Activated CD8-positive, alpha-beta memory T cell treated with anti-CD3 and anti-CD28 coated beads, Interleukin-2, amount 10 ng/mL, durations not matched to agents 7 days and 5 days (primary cell): Measurements from ENCODE around the gene RUSC1. TPM values are rescaled to one million over a fixed set of nuclear protein-coding genes. Genes with fewer than 3 reads are reported as not detected.
A peak's percentile ranks its signal among the peaks of the same experiment; 100 is the strongest.

ENCODE experiments used
- ATAC-seq: fragments of 150-1000 bp; cut with Tn5 transposase; one replicate; pipeline ENCODE4 v1.10.0; 2021; ENCODE audit warnings: moderate library complexity
- CTCF ChIA-PET: fragments of 350-600 bp; sonication (Branson Sonifier 250); formaldehyde crosslinking; loops from one replicate; lab custom pipeline; 2021; ENCODE audit warnings: antibody characterized with exemption; lab: Charles Lee
- DNase-seq: peaks from one replicate; pipeline ENCODE4 v3.0.0-alpha.2; 2020
- H3K27ac Mint-ChIP-seq: one replicate; pipeline ENCODE4 v1.8.0; 2021; ENCODE audit warnings: mild to moderate bottlenecking, mixed read lengths
- H3K27me3 Mint-ChIP-seq: one replicate; pipeline ENCODE4 v1.8.0; 2021; ENCODE audit warnings: mixed read lengths
- H3K36me3 Mint-ChIP-seq: one replicate; pipeline ENCODE4 v1.8.0; 2021; ENCODE audit warnings: mild to moderate bottlenecking, mixed read lengths
- H3K4me1 Mint-ChIP-seq: one replicate; pipeline ENCODE4 v1.8.0; 2021; ENCODE audit warnings: mixed read lengths
- H3K4me3 Mint-ChIP-seq: one replicate; pipeline ENCODE4 v1.8.0; 2021; ENCODE audit warnings: mild to moderate bottlenecking, moderate library complexity, mixed read lengths
- H3K9me3 Mint-ChIP-seq: one replicate; pipeline ENCODE4 v1.8.0; 2022; ENCODE audit warnings: low read depth, mixed read lengths
- total RNA-seq, 2 experiments: library from RNA; stranded (reverse); gene quantifications; one replicate each; pipeline ENCODE4 v1.2.3, GENCODE V29; 2021

Gene RUSC1
- total RNA-seq, 2 experiments from 2014 or later = 29.1 to 33.2 TPM

DNA sequence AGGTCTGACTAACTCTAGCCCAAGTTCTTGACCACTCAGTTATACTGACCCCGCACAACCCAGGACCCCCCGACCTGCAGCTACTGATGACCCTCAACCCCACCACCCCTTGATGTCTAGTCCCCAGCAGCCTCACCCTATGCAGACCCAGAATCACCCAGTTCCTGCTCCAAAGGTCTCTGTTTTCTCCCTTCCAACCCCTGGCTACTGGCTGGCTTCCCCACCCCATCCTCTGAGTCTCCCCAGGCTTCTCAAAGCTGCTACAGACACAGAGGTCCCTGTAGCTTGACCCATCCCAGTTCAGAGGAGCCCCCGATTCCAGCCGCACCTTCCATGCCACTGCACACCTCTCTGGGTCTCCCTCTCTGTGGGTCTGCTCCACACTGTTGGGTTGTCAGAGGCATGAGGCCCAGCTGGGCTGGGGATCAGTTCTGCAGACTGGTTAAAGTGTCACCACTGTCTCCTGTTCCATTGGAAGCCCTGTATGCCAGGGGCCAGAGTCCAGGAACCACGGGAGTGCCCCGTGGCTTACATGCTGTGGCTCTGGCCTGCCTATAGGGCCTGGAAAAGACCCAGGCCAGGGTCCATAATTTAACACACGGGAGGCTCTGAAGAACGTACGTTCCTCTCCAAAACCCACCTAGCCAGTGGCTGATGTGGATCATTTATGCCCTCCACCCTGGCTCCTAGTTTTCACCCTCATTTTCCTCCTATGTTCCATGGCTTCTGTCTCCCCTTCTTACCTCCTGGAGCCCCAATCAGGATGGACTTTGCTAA is 20.0 kb upstream of the RUSC1 start:
- Mint-ChIP-seq H3K27ac (no peak overlapping the region), H3K36me3 (no peaks in the 10 kb centered on the region), H3K27me3 (peaks cover 19% of the 10 kb centered on the region), H3K4me3 (no peak overlapping the region), H3K9me3 (no peaks in the 10 kb centered on the region), H3K4me1 (peaks cover under 1% of the 10 kb centered on the region)
- CTCF ChIA-PET = no interaction called here
- no peak for ATAC-seq
- no peak for DNase-seq

DNA sequence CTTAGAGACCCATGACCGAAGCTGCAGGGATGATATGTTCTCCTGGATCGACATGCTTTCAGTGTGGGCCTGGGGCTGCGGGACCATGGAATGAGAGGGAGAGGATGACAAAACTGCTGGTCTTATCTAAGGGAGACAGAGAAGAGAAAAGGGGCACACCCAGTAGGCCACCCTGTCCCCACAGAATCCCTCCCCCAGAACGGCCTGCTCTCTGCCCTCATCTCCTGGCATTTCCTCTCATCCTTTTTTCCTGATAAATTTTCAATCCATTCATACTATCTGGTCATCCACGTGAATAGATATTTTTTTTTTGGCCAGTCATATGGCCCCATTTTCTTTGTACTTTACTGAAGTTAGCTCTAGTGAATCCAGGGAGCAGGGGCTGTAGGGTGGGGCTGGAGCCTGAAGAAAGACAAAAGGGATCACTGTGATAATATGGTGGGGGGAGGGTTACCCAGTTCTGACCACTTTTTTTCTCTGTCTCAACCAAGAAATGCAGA is 19.3 kb upstream of the RUSC1 start, which contains the start of gene PKLR:
PKLR (minus strand) TSS at position 97 of the 500 bp plus-strand sequence; CDS start at position 54, 43 bp downstream.
- H3K9me3 Mint-ChIP-seq = no peaks in the 10 kb centered on the region
- no peaks in the 10 kb centered on the region for H3K36me3 Mint-ChIP-seq
- CTCF ChIA-PET = no interaction called here
- no peak for ATAC-seq
- no peak within 1 kb of the TSS for H3K27ac Mint-ChIP-seq
- DNase-seq = no peak
- no peaks in the 10 kb centered on the region for H3K4me1 Mint-ChIP-seq
- H3K4me3 Mint-ChIP-seq = no peak within 1 kb of the TSS
- H3K27me3 Mint-ChIP-seq = peaks cover 13% of the 10 kb centered on the region

GRCh38 chr1:155304558-155305063 is 16.1 kb upstream of the RUSC1 start:
- DNase-seq (no peak), ATAC-seq (no peak)
- no peaks in the 10 kb centered on the region for H3K9me3 Mint-ChIP-seq
- H3K36me3 Mint-ChIP-seq = peaks cover 4% of the 10 kb centered on the region
- H3K4me1 Mint-ChIP-seq = peaks cover 12% of the 10 kb centered on the region
- CTCF ChIA-PET = interaction anchor here (4.2 to 4.4 kb wide), 2 partner anchors 16 to 54 kb away, joined by 56 to 67 read pairs; partner anchors contain the start of gene RUSC1
- no peaks in the 10 kb centered on the region for H3K27me3 Mint-ChIP-seq
- no peak overlapping the region for H3K4me3 Mint-ChIP-seq
- no peak overlapping the region for H3K27ac Mint-ChIP-seq

- Mint-ChIP-seq H3K4me1 (peaks cover 23% of the 10 kb centered on the region), H3K27me3 (no peaks in the 10 kb centered on the region), H3K4me3 (no peak overlapping the region), H3K9me3 (no peaks in the 10 kb centered on the region), H3K36me3 (peaks cover 15% of the 10 kb centered on the region), H3K27ac (no peak overlapping the region)
- CTCF ChIA-PET = interaction anchor here (3.7 to 4.4 kb wide), 3 partner anchors 14 to 55 kb away, joined by 20 to 67 read pairs (median 56); partner anchors contain the start of gene RUSC1
- DNase-seq = no peak
- ATAC-seq = no peak
These were observed 14.8 kb upstream of the RUSC1 start for GRCh38 chr1:155305881-155306391.

DNA sequence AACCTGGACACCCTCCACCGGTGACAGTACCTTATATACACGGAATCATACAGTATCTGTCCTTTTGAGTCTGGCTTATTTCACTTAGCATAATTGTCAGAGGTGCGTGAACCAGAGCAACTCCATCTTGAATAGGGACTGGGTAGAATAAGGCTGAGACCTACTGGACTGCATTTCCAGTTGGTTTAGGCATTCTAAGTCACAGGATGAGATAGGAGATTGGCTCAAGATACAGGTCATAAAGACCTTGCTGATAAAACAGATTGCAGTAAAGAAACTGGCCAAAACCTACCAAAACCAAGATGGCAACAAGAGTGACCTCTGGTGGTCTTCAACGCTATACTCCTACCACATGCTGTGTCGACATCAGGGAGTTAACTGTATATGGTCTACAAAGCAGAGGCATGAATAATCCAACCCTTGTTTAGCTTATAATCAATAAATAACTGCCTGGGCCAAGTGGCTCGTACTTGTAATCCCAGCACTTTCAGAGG is 13.4 kb upstream of the RUSC1 start:
- peaks cover 34% of the 10 kb centered on the region for H3K4me1 Mint-ChIP-seq
- ATAC-seq = no peak
- no peak overlapping the region for H3K4me3 Mint-ChIP-seq
- CTCF ChIA-PET = interaction anchor here (0.6 to 4.4 kb wide), 11 partner anchors 13 to 100 kb away, joined by 3 to 67 read pairs (median 4); partner anchors contain the start of genes CLK2, ENTREP3, RUSC1 and SCAMP3
- peak; percentile 52 for DNase-seq
- H3K27me3 Mint-ChIP-seq = no peaks in the 10 kb centered on the region
- peaks cover 26% of the 10 kb centered on the region for H3K36me3 Mint-ChIP-seq
- H3K9me3 Mint-ChIP-seq = no peaks in the 10 kb centered on the region
- peak overlapping the region; percentile 96 for H3K27ac Mint-ChIP-seq

DNA sequence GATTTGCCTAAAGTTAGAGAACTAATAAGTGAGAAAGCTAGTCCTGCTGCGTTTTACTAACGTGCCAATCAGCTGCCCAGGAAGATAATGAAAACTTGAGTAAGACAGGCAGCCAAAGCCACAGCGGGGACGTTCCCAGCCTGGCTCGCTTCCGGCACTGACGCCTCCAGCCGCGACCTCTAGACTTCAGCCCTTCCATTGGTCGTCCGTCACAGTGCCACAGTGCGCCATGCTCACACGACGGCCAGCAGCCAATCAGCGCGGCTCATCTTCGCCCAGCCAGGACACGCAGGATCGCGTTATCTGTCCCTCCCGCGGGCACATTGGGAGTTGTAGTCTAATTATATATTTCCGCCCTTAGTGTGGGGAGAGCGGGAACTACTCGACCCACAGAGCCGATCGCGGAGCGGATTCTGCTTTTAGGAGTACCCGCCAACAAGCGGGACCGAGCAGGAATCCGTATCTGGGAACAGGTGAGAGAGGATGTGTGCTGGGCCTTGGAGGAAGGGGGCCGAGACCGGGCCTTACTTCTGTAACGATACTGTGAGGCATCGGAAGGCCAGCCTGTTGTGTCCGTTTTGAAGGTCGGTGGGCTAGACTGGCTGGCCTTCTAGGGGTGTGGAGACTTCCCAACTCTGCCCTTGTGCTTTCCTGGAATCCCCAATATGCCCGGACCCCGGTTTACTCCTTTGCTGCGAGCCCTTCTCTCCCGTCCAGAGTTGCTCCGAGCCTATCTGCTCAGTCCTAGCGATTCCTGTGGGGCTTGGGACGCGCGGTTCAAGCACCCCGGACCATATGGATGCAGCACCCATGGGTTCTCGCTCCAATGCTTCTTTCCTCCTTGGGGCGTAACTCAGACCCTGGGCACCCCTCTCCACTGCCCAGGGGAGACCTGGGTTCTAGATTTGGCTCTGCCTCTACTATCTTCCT is 11.9 kb upstream of the RUSC1 start, which contains the start of gene FDPS:
FDPS (plus strand) TSS at position 374 of the 930 bp plus-strand sequence. CDS start 924 bp downstream, outside the sequence.
- DNase-seq = peak; percentile 99
- H3K4me1 Mint-ChIP-seq = peaks cover 42% of the 10 kb centered on the region
- H3K9me3 Mint-ChIP-seq = no peaks in the 10 kb centered on the region
- H3K36me3 Mint-ChIP-seq = peaks cover 37% of the 10 kb centered on the region
- H3K27ac Mint-ChIP-seq = peak within 1 kb of the TSS; percentile 96
- H3K27me3 Mint-ChIP-seq = no peaks in the 10 kb centered on the region
- ATAC-seq = peak; percentile 99
- CTCF ChIA-PET = interaction anchor here (1.0 to 5.9 kb wide), 13 partner anchors 11 to 227 kb away, joined by 3 to 67 read pairs (median 7); partner anchors contain the start of genes CLK2, ENTREP3, RUSC1 and SCAMP3
- H3K4me3 Mint-ChIP-seq = peak within 1 kb of the TSS; percentile 97

- Mint-ChIP-seq H3K36me3 (peaks cover 37% of the 10 kb centered on the region), H3K27ac (peak overlapping the region; percentile 96), H3K9me3 (no peaks in the 10 kb centered on the region), H3K4me3 (peak overlapping the region; percentile 97), H3K27me3 (no peaks in the 10 kb centered on the region), H3K4me1 (peaks cover 42% of the 10 kb centered on the region)
- ATAC-seq (no peak), DNase-seq (no peak)
- CTCF ChIA-PET = interaction anchor here (3.9 to 5.9 kb wide), 2 partner anchors 13 to 58 kb away, joined by 22 to 36 read pairs; partner anchors contain the start of gene RUSC1
These were observed 11.2 kb upstream of the RUSC1 start for GRCh38 chr1:155309423-155310021.

DNA sequence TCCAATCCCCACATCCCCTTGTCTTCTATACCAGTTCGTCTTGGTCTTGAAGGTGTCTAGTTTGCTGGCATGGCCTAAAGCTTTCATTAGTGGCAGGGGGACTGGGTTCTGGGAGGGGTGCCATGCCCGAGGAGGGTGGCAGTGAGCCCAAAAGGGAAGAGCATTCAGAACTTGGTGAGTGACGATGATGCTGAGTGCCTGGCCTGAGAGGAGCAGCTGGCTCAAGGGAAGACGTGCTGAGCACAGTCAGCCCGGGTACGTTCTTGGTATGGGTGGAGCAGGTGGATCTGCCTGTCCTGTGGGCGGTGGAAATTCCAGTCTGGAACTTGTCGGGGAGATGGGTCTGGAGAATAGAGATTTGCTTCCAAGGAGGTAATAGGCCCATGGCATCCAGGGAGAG is 7.4 kb upstream of the RUSC1 start:
- peaks cover 40% of the 10 kb centered on the region for H3K4me1 Mint-ChIP-seq
- H3K36me3 Mint-ChIP-seq = peaks cover 42% of the 10 kb centered on the region
- DNase-seq = no peak
- CTCF ChIA-PET = interaction anchor here (1.3 to 5.9 kb wide), 2 partner anchors 9 to 62 kb away, joined by 4 to 36 read pairs; partner anchors contain the start of gene RUSC1
- no peaks in the 10 kb centered on the region for H3K27me3 Mint-ChIP-seq
- H3K9me3 Mint-ChIP-seq = no peaks in the 10 kb centered on the region
- no peak for ATAC-seq
- H3K4me3 Mint-ChIP-seq = no peak overlapping the region
- H3K27ac Mint-ChIP-seq = no peak overlapping the region

DNA sequence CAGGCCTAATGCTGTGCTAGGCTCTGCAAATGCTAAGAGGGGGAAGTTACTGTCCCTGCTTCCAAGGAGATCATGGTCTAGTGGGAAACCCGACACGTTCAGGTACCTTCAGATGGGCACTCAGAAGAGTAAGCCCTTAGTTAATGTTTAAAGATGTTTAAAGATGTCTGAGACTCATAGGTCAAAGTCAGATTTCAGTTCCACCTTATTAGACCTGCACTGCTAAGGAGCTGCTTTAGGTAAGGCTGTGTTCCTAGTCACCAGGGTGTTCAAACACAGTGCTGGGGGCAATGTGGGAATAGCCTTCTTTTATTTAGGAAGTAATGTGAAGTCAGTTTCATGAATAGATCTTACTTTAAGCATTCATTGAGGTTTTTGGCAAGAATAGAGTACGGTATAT is 3.8 kb upstream of the RUSC1 start:
- Mint-ChIP-seq H3K4me3 (no peak overlapping the region), H3K27me3 (no peaks in the 10 kb centered on the region), H3K36me3 (peaks cover 36% of the 10 kb centered on the region), H3K9me3 (no peaks in the 10 kb centered on the region), H3K27ac (no peak overlapping the region), H3K4me1 (peaks cover 46% of the 10 kb centered on the region)
- no peak for DNase-seq
- ATAC-seq = no peak
- CTCF ChIA-PET = interaction anchor here (2.9 to 9.0 kb wide), 2 partner anchors 10 to 66 kb away, joined by 15 to 56 read pairs; partner anchors contain the start of gene FDPS

GRCh38 chr1:155318082-155318481 is 2.6 kb upstream of the RUSC1 start:
- peak overlapping the region; percentile 16 for H3K27ac Mint-ChIP-seq
- peaks cover 46% of the 10 kb centered on the region for H3K4me1 Mint-ChIP-seq
- no peak for ATAC-seq
- H3K4me3 Mint-ChIP-seq = no peak overlapping the region
- no peaks in the 10 kb centered on the region for H3K9me3 Mint-ChIP-seq
- peaks cover 27% of the 10 kb centered on the region for H3K36me3 Mint-ChIP-seq
- CTCF ChIA-PET = interaction anchor here (0.6 to 9.0 kb wide), 3 partner anchors 11 to 68 kb away, joined by 3 to 56 read pairs (median 15); partner anchors contain the start of gene FDPS
- DNase-seq = no peak
- no peaks in the 10 kb centered on the region for H3K27me3 Mint-ChIP-seq

DNA sequence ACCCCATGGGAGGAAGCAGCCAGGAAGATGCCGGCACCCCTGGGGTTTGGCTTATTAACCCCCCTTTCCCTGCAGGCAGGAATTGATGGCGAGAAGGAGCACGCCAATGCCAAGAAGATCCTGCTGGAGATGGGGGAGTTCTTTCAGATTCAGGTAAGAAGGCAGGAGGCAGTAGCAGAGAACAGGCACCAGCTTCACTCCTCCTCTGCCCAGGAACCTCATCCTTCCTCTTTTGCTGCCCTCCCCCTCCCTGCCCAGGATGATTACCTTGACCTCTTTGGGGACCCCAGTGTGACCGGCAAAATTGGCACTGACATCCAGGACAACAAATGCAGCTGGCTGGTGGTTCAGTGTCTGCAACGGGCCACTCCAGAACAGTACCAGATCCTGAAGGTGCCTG is 1.2 kb upstream of the RUSC1 start:
- Mint-ChIP-seq H3K4me1 (peaks cover 41% of the 10 kb centered on the region), H3K9me3 (no peaks in the 10 kb centered on the region), H3K27me3 (no peaks in the 10 kb centered on the region), H3K36me3 (peaks cover 22% of the 10 kb centered on the region), H3K27ac (no peak overlapping the region), H3K4me3 (no peak overlapping the region)
- CTCF ChIA-PET = interaction anchor here (0.8 to 9.0 kb wide), 4 partner anchors 13 to 68 kb away, joined by 3 to 160 read pairs (median 30); partner anchors contain the start of genes FDPS and SCAMP3
- DNase-seq = no peak
- no peak for ATAC-seq
